Measurements from ENCODE around the gene NAV1.

NAV1 gene

DNA sequence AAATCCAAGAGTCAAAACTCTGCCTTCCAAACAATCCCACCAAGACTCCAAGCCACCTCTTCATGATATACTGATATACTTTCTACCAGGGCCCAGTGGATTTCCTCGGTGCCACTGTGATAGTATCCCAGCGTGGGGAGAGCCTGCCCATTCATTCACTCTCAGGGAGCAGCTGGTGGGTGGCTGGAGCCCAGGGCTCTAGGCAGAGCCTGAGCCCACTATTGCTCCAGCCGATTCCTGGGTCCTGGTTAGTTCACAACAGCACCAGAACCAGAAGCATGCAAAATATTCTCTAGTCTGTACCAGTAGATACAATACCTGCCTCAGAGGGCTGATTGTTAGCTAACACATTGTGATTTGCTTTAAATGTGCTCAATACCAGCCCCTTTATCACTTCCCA is 32.8 kb upstream of the NAV1 start:
- TF ChIP-seq, protein P1, sequence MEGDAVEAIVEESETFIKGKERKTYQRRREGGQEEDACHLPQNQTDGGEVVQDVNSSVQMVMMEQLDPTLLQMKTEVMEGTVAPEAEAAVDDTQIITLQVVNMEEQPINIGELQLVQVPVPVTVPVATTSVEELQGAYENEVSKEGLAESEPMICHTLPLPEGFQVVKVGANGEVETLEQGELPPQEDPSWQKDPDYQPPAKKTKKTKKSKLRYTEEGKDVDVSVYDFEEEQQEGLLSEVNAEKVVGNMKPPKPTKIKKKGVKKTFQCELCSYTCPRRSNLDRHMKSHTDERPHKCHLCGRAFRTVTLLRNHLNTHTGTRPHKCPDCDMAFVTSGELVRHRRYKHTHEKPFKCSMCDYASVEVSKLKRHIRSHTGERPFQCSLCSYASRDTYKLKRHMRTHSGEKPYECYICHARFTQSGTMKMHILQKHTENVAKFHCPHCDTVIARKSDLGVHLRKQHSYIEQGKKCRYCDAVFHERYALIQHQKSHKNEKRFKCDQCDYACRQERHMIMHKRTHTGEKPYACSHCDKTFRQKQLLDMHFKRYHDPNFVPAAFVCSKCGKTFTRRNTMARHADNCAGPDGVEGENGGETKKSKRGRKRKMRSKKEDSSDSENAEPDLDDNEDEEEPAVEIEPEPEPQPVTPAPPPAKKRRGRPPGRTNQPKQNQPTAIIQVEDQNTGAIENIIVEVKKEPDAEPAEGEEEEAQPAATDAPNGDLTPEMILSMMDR (IDR thresholded peaks at IDR 0.05; ENCODE audit: low read depth, low read length), result no peak

DNA sequence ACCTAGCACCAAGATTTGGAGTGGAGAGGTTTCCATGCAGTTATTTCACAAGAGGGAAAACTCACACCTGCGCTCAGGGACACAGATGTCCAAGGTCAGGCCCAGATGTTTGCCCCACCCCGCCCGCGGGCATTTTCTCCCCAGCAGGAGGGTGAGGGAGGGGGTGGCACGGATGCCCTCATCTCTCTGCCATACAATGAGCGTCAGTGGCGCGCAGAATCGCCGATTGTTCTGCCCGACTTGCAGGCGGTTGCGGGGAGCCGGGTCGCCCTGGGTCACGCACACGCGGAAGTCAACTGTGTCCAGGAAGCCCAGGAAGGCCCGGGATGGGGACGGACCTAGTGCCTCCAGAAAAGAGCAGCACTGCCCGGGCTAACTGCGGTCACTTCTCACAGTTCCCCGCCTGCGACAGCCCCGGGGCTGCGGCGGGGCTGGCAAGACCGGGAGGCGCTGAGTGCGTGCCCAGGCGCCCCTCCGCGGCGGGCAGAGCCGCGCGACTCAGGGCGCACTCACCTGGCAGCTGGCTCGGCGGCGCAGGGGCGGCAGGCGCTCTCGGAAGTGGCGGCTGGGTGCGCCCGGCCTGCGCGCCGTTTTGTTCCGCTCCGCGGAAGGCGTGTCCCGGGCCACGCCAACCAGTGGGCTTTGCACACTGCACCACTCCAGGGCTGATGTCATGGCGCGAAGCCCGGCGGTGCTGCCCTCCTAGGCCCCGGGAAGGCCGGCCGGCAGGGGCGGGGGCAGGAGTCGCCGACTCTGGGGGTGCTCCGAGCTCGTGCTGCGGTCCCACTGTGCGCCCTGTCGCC is 32.2 kb upstream of the NAV1 start, which contains the start of gene CSRP1:
Gene CSRP1, minus strand, starts transcription at position 567 of the 803 bp plus-strand sequence. CDS start 10,820 bp downstream, outside the sequence.
- TF ChIP-seq, protein P1 (IDR thresholded peaks at IDR 0.05; ENCODE audit: low read depth, low read length), result no peak
- DNase-seq (ENCODE audit: extremely low read depth, low read depth), result no peak

More for the DNA sequence above, 32.8 kb upstream of the NAV1 start:
- DNase-seq (ENCODE audit: extremely low read depth, low read depth), result no peak

- DNase-seq (ENCODE audit: extremely low read depth, low read depth), result no peak
- TF ChIP-seq, protein P1 (IDR thresholded peaks at IDR 0.05; ENCODE audit: low read depth, low read length), result no peak
Observed at GRCh38 chr1:201507360-201507675, 31.6 kb upstream of the NAV1 start.

DNA sequence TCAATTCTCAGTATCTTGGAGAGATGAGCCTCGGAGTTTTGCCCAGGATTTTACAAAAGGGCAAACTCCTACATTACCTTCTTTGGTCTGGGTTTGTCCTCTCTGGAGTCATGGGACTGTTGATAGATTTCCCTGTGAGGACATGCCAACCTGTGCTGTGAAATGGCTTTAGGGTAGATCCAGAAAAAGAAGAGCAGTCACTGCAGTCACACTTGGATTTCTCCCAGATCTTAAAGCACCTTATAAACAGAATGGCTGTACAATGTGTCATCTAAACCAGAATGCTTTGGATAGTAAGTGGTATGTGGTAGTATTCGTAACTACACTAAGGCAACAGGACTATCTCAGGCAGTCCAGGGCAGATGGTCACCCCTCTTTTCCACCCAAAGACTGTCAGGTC is 30.1 kb upstream of the NAV1 start:
- DNase-seq (ENCODE audit: extremely low read depth, low read depth), result no peak
- TF ChIP-seq, protein P1 (IDR thresholded peaks at IDR 0.05; ENCODE audit: low read depth, low read length), result no peak

DNA sequence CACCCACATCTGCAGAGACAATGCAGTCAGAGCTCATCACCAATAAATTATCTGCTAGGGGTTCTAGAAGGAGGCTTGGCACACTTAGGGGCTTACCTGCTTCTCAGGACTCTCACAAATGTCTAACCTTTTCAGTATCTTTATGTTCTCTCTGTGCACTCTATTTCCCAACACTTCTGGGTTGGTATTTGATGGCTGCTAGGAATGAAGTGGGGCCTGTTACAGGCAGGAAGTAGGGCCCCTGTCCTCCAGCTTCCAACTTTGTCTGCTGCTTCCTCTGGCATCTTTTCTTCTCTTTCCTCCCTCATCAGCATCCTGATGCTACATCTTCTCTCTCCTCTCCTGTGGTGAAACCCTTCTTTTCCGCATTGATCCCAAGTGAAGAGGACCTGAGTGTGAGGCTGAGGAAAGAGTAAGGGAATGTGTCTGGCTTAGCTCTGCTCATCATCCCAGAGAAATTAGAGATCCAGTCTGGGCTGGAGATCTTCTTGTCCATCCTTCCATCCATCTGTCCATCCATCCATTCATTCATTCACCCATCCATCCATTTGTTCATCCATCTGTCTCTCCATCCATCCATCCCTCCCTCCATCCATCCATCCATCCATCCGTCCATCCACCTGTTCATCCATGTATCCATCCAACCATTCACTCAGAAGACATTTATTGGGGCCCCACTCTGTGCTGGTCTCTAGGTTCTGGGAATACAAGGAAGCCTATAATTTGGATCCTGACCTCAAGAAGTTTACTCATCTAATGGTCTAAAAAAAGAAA is 29.1 kb upstream of the NAV1 start:
- DNase-seq (ENCODE audit: extremely low read depth, low read depth), result no peak
- TF ChIP-seq, protein P1 (IDR thresholded peaks at IDR 0.05; ENCODE audit: low read depth, low read length), result no peak

- TF ChIP-seq, protein P1 (IDR thresholded peaks at IDR 0.05; ENCODE audit: low read depth, low read length), result no peak
- DNase-seq (ENCODE audit: extremely low read depth, low read depth), result no peak
Observed at GRCh38 chr1:201510734-201511133, 28.2 kb upstream of the NAV1 start.

- TF ChIP-seq, protein P1 (IDR thresholded peaks at IDR 0.05; ENCODE audit: low read depth, low read length), result no peak
- DNase-seq (ENCODE audit: extremely low read depth, low read depth), result no peak
Observed at GRCh38 chr1:201511396-201511940, 27.5 kb upstream of the NAV1 start.
